Stomach (tissue), 4 donors: ENCODE measurements around the gene MACROD1.

Experiments used
- POLR2A ChIP-seq, 4 donors: fragments of 450-650 bp; IDR thresholded peaks; one replicate each; pipeline ENCODE4 v1.6.1; 2016; ENCODE audit warnings: antibody characterized with exemption in 4 of 4, control low read depth in 2 of 4, mild to moderate bottlenecking in 1 of 4, moderate library complexity in 1 of 4
- POLR2AphosphoS5 ChIP-seq, 3 donors: sonication (generic); formaldehyde crosslinking; IDR thresholded peaks; one replicate each; pipeline ENCODE4 v1.6.1; 2016; ENCODE audit warnings: antibody characterized with exemption in 3 of 3
- TF ChIP-seq, protein P1 (sequence below), 7 experiments: fragments of 450-650 bp in 4 of 7; fragments of 200-600 bp in 3 of 7; sonication (generic) in 3 of 7; IDR thresholded peaks; one replicate each; pipeline ENCODE4 v1.5.1; 2016 to 2019; ENCODE audit warnings: antibody characterized with exemption in 7 of 7, control low read depth in 2 of 7, mild to moderate bottlenecking in 1 of 7

DNA sequence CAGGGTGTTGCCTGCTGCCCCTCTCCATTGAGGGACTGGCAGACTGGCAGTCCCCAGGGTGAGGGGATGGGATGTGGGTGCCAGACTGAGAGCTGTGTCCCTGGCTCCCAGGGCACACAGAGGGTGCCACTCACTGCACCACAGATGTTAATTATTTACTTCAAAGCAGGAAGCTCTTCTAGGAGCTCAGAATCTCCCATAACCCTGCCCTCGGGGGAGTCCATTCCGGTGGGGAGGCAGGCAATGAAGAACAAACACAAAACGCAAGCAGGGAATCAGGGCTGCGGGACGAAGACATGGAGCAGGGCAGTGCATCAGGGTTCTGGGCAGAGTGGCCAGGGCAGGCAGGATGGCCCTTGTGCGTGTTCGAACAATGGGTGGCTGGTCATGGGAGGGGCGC, 154.5 kb downstream of the MACROD1 start:
- TF ChIP-seq, protein P1, sequence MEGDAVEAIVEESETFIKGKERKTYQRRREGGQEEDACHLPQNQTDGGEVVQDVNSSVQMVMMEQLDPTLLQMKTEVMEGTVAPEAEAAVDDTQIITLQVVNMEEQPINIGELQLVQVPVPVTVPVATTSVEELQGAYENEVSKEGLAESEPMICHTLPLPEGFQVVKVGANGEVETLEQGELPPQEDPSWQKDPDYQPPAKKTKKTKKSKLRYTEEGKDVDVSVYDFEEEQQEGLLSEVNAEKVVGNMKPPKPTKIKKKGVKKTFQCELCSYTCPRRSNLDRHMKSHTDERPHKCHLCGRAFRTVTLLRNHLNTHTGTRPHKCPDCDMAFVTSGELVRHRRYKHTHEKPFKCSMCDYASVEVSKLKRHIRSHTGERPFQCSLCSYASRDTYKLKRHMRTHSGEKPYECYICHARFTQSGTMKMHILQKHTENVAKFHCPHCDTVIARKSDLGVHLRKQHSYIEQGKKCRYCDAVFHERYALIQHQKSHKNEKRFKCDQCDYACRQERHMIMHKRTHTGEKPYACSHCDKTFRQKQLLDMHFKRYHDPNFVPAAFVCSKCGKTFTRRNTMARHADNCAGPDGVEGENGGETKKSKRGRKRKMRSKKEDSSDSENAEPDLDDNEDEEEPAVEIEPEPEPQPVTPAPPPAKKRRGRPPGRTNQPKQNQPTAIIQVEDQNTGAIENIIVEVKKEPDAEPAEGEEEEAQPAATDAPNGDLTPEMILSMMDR (IDR thresholded peaks at IDR 0.05): no peak
- no peak for TF ChIP-seq POLR2AphosphoS5 (IDR thresholded peaks at IDR 0.05)
- TF ChIP-seq POLR2A (IDR thresholded peaks at IDR 0.05): no peak
